D721Med (cell line): ENCODE data around the gene PAM.

Experiments
- DNase-seq: peaks from one replicate; pipeline ENCODE4 v3.0.0; 2011; ENCODE audit warnings: low spot score; ENCODE audit not compliant: insufficient read length
- FAIRE-seq: peaks from 2 replicates; lab custom pipeline; 2011; peaks lifted over from hg19 to GRCh38; lab: Jason Lieb, UNC
- CTCF ChIP-seq: IDR thresholded peaks from 2 replicates; pipeline ENCODE4 v1.5.1; 2012; ENCODE audit warnings: mild to moderate bottlenecking, control low read depth; ENCODE audit not compliant: insufficient read depth; ENCODE audit errors: missing control alignments

Gene PAM

GRCh38 chr5:102809033-102809432, 53.9 kb downstream of the PAM start:
- TF ChIP-seq CTCF: no peak
- FAIRE-seq: peak; percentile 66
- DNase-seq: no peak

DNA sequence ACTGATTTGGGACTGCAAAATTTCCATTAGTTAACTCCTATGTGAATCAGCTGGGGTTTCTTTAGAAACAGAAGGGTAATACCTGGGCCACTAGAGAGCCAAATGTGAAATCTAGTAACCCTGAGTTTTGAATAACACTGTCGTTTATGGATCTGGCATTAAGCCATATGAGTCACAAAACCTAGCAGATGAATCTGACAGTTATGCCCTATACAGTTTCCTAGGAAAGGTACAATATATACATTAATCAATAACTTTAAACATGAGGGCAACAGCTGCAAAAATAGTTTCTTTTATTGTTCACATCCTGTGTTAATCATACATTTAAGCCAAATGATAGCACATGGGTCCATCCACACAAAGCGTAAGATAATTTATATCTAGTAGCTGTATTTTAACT, 56.9 kb downstream of the PAM start:
- FAIRE-seq: no peak

DNA sequence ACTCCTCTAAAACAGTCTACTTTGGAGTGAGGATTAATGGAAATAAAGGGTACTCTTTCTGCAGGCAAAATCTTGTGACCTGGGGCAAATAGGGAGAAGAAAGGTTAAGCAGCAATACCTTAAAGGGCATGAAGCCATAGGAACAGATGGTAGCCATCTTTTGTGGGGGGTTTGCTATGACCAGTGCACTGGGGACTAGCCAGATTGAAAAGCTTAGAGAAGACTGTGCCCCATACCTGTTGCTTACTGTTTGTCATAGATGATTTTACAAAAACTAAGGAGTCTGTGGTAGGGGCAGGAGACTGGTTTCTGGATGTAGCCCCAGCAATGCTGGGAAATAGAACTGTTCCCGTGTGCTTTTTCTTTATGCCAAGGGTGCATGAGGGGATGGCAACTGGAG, 58.6 kb downstream of the PAM start:
- DNase-seq: no peak
- FAIRE-seq: no peak
- TF ChIP-seq CTCF: no peak

More for the DNA sequence above, 56.9 kb downstream of the PAM start:
- no peak for DNase-seq
- no peak for TF ChIP-seq CTCF

GRCh38 chr5:102815084-102815483, 60.0 kb downstream of the PAM start:
- DNase-seq (no peak), FAIRE-seq (no peak)
- TF ChIP-seq CTCF: no peak

- FAIRE-seq (no peak), DNase-seq (no peak)
- no peak for TF ChIP-seq CTCF
Observed at GRCh38 chr5:102815540-102816332, 60.6 kb downstream of the PAM start.

DNA sequence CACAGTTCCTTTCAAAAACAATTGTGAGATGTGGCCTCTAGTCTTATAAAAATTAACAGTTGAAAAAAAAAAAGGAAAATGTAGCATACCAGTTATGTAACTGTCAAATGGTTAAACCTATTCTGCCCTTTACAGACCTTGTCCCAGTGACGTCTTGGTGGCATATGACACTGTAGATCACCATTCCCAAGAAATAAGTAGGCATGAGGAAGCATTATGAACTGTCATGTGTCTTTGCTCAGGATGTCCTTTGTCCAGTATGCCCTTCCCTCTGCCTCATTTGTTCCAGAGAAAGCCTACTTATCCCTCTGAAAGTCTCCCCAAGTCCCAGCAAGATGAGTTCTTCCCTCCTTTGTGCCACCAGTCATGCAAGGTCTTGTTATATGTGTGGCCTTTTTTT, 63.2 kb downstream of the PAM start:
- no peak for DNase-seq
- FAIRE-seq: no peak
- no peak for TF ChIP-seq CTCF

DNA sequence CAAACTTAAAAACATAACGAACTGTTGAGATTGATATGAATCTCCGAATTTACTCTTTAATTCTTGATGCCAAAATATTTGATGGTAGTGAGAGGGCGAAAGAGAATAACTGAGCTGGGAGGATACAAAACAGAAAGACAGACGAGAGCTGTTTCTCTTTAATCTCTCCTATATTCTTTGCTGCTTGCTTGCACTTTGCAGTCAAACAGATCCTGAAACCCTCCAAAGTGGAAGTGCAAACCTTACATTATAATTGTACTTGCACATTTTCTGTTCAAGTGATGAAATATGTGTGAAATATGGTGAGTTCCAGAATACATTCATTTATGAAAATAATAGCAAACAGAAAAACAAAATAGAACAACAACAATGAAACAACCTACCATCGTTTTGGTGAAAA, 63.8 kb downstream of the PAM start:
- FAIRE-seq (peak; percentile 75), DNase-seq (no peak)
- no peak for TF ChIP-seq CTCF
